GM18868 (cell line): ENCODE results near the gene HSD17B2.
"Not testable (repeated sequence)": the region's sequence is repeated elsewhere in the genome, so short reads cannot be mapped to it uniquely, and the experiment has no call there.

ENCODE experiments used
- ATAC-seq: cut with Tn5 transposase; IDR thresholded peaks from one replicate; pipeline ENCODE4 v1.9.1; 2021; ENCODE audit warnings: mild to moderate bottlenecking, moderate library complexity; ENCODE audit not compliant: unreplicated experiment

The HSD17B2 gene

GRCh38 chr16:82118749-82119148, 83.7 kb downstream of the HSD17B2 start:
- ATAC-seq: no peak

DNA sequence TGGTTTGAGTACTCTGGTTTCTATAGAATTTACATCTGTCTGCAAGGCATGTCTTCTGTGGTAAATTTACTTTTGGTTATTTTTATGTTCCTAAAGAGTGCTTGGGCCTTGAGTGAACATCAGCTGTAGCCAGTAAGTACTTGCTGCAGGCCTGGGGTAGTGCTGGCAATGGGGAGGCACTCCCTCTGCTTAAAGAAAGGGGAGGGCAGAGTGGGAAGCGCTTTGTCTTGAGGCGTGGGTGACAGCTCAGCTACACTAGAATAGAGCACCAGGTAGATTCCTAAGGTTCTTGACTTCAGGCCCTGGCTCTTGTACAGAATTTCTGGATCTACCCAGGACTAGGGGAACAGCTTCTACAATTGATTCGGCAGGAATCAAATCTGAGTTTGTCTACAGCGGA, 84.4 kb downstream of the HSD17B2 start:
- ATAC-seq: no peak

GRCh38 chr16:82124651-82125050, 89.6 kb downstream of the HSD17B2 start:
- no peak for ATAC-seq

- no peak for ATAC-seq
Observed at GRCh38 chr16:82129881-82130280, 94.8 kb downstream of the HSD17B2 start.

DNA sequence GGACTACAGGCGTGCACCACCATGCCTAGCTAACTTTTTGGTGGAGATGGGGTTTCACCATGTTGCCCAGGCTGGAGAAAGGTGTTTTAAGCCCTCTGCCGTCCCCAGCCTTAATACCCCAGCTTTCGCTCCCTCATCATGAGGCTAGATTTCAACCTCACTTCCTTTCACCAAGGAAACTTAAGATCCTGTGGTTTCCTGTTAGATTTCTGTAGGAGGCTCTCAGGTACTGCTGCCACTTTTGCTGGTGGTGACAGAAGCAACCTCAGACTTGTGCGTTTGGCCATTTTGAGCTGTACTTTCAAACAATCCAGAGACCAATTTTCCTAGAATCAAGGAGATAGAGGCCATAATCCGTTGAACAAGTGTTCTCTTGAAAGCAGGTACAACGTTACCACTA, 98.7 kb downstream of the HSD17B2 start:
- no peak for ATAC-seq

DNA sequence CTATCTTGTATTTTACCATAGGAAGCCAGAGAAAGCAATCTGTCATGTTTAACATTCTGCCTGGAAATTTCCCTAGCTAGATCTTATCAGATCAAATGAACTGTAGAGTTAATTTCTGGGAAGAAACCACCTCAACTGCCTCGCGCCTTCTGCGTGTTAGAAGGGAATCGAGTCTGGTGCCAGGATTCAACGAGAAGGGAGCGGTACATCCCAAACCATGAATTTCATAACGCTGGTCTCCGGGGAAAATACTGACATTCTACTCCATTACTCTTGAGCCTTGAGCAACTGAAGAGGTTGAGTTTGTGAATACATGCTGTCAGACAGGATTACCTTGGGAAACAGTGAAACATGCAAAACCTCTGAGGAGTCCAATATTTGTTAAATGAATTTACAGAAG, 99.8 kb downstream of the HSD17B2 start:
- ATAC-seq: no peak

DNA sequence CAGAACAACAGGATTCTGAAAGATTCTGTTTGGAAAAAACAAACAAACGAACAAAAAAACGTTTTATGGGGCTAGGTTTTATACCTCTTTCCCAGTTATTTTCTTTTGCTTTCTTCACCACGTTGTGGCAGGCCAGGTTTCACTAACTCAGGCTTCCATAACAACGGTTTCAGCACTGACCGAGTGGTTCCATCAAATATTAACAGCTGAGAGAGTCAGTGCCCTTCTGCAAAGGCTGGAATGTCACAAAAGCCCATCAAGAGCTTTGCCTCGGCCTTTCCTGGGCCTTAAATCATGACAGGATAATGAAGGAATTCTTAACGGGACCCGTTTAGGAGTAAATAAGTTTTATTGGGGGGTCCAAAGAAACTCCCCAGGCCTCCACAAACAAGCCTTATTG, 100.8 kb downstream of the HSD17B2 start:
- ATAC-seq: no peak

DNA sequence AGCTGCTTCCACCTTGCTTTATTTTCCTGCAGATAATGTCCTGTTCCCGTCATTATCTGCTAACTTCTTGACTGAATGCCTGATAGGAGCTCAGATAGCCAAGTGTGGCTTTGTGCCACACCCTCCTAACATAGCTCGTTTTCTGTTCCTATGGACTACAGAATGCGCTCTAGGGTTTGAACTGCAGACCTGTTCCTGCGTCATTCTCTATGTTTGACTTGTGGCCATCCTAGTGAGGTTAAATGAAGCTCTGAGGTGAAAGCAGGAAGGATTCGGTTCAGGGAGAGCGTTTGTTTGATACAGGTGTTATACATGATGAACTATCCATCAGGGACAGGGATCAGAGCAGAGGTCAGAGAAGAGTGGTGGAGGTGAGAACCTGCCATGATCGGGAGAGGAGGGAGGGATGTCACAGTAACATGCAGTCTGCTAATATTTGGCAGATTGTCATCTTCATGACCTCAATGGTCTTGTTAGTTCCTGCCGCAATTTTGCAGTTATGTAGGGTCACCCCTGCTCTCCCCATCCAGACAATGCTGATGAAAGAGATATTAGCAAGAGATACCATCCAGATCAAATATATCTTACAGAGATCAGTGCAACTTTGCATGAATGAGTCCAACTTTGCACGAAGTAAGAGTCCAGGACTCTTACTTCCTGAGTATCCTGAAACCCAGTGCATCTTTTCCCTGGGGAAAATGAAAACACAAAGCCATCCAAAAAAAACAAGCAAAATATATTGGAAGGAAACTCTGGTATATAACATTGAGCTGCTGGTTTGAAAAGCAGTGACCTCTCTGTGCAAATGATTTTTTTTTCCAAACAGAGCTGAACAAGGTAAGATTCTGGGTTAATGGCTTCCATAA, 102.1 kb downstream of the HSD17B2 start:
- no peak for ATAC-seq

DNA sequence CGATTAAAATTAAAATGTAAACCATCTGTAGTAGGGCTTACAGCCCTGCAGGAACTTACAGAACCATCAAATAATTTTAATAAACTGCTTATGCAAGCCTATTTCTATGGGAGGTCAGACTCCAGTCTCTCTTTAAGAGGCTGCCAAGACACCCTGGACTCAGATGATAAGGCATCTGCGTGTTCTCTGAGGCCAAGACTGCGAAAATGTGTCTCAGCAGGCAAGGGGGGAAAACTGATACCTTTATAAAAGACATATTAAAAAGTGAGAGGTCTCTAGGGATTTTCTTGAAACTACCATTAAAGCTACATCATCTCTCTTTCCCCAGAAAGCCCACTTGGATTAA, 102.7 kb downstream of the HSD17B2 start:
- ATAC-seq: no peak

- ATAC-seq: no peak
Observed at GRCh38 chr16:82138478-82139285, 103.6 kb downstream of the HSD17B2 start.

- ATAC-seq: not testable (repeated sequence)
Observed at GRCh38 chr16:82139286-82139571, 104.2 kb downstream of the HSD17B2 start.

DNA sequence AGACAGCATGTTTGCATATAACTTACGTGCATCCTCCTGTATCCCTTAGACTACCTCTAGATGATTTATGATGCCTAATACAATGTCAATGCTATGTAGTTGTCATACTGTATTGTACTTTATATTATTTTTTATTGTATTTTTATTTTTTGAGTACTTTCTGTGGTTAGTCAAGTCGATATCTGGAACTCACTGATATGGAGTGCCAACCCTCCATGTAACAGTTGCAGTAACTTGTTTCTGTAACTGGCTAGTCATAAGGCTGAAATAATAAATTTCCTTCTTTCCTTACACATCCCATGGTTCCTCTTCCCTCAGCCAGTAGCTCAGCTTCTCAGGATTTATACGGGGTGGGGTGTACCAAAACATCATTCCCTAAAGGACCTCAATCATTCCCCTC, 111.5 kb downstream of the HSD17B2 start:
- ATAC-seq: no peak

- no peak for ATAC-seq
Observed at GRCh38 chr16:82146957-82147356, 111.9 kb downstream of the HSD17B2 start.

DNA sequence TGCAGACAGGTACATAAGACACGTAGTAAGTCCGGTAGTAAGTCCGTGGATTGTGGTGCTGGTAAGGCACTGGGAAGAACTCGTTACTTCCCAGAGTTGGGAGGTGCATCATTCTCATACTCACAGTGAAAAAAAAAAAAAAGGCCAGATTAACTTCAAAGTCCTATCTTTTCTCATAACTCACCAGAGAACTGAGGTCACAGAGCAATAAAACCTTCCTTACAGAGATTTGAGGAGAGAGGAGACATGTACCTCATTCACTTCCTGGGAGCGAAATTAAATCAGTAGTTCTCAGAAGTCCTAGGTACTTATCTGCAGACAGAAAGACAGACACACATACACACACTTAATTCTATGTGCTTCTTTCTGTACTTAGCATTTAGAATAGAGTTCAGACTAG, 112.5 kb downstream of the HSD17B2 start:
- no peak for ATAC-seq
